Measurements from ENCODE around the gene DCAF16. TPM values are rescaled to one million over a fixed set of nuclear protein-coding genes. Genes with fewer than 3 reads are reported as not detected.

The DCAF16 gene
- polyA plus RNA-seq, 3 donors: 4.1 to 14.5 (median 4.6) TPM

GRCh38 chr4:17805580-17806155 lies 4.9 kb downstream of the DCAF16 start:
- no peak for TF ChIP-seq CTCF (IDR thresholded peaks at IDR 0.05)
- intact Hi-C loops (cut with micrococcal nuclease): no loop called here
- Histone ChIP-seq H3K4me3 (replicated peaks in 1 of 3; ENCODE audit: low read depth in 2 of 3, low read length in 3 of 3) (no peak overlapping the region), H3K27me3 (ENCODE audit: control insufficient read depth in 2 of 2, insufficient read depth in 2 of 2, low read length in 2 of 2) (no peaks in the 10 kb centered on the region), H3K79me2 (ENCODE audit: insufficient read depth, low read length) (peaks cover 65% of the 10 kb centered on the region), H3K36me3 (replicated peaks in 1 of 2; ENCODE audit: control insufficient read depth in 1 of 2, insufficient read depth in 2 of 2, low read length in 2 of 2) (peaks cover 28 to 59% of the 10 kb centered on the region in 2 donors), H3K27ac (ENCODE audit: low read depth in 1 of 2, low read length in 2 of 2) (peak overlapping the region in 1 of 2 donors; percentile 42), H3K4me1 (ENCODE audit: control insufficient read depth in 1 of 2, insufficient read depth in 2 of 2, low read length in 2 of 2) (peaks cover 15 to 32% of the 10 kb centered on the region in 2 donors), H4K20me1 (ENCODE audit: insufficient read depth, low read length) (peaks cover 26% of the 10 kb centered on the region), H3K9me3 (replicated peaks in 1 of 2; ENCODE audit: control insufficient read depth in 1 of 2, insufficient read depth in 1 of 2, low read length in 2 of 2) (no peaks in the 10 kb centered on the region), H3K4me2 (replicated peaks; ENCODE audit: extremely low read depth, low read length, poor library complexity, severe bottlenecking) (no peak overlapping the region), H3K9ac (ENCODE audit: insufficient read depth, low read length, poor library complexity, severe bottlenecking) (no peak overlapping the region), H2AFZ (ENCODE audit: insufficient read depth, low read depth, low read length, poor library complexity, severe bottlenecking) (no peak overlapping the region)
- Mint-ChIP-seq H3K27me3 (ENCODE audit: low read depth in 3 of 3) (peaks cover 0 to 3% (median 0%) of the 10 kb centered on the region in 3 donors), H3K27ac (peak overlapping the region in 3 of 7 donors; percentile 0 to 74 (median 31)), H3K4me1 (peaks cover 30% of the 10 kb centered on the region), H3K9me3 (no peaks in the 10 kb centered on the region), H3K36me3 (peaks cover 37 to 58% of the 10 kb centered on the region in 2 donors), H3K4me3 (no peak overlapping the region)
- no peak for DNase-seq
- WGBS (ENCODE audit: insufficient coverage): no CpG with 5 or more reads among the region's 3 CpGs

GRCh38 chr4:17797808-17798207 lies 12.7 kb downstream of the DCAF16 start:
- Mint-ChIP-seq H3K27ac (no peak overlapping the region), H3K4me3 (no peak overlapping the region), H3K27me3 (ENCODE audit: low read depth in 3 of 3) (peaks cover 0 to 3% (median 0%) of the 10 kb centered on the region in 3 donors), H3K4me1 (no peaks in the 10 kb centered on the region), H3K36me3 (peaks cover 35 to 63% of the 10 kb centered on the region in 2 donors), H3K9me3 (peaks cover 0 to 3% (median 0%) of the 10 kb centered on the region in 7 donors)
- no peak overlapping the region for H3K27ac ChIP-seq (ENCODE audit: low read depth in 1 of 2, low read length in 2 of 2)
- DNase-seq: no peak
- no peak for TF ChIP-seq CTCF (IDR thresholded peaks at IDR 0.05)
- H3K4me2 ChIP-seq (replicated peaks; ENCODE audit: extremely low read depth, low read length, poor library complexity, severe bottlenecking): no peak overlapping the region
- no CpG with 5 or more reads among the region's 1 CpG for WGBS (ENCODE audit: insufficient coverage)
- H3K36me3 ChIP-seq (replicated peaks in 1 of 2; ENCODE audit: control insufficient read depth in 1 of 2, insufficient read depth in 2 of 2, low read length in 2 of 2): peaks cover 15 to 50% of the 10 kb centered on the region in 2 donors
- peaks cover 5% of the 10 kb centered on the region for H3K79me2 ChIP-seq (ENCODE audit: insufficient read depth, low read length)
- H2AFZ ChIP-seq (ENCODE audit: insufficient read depth, low read depth, low read length, poor library complexity, severe bottlenecking): no peak overlapping the region
- intact Hi-C loops (cut with micrococcal nuclease): no loop called here
- H3K9me3 ChIP-seq (replicated peaks in 1 of 2; ENCODE audit: control insufficient read depth in 1 of 2, insufficient read depth in 1 of 2, low read length in 2 of 2): no peaks in the 10 kb centered on the region
- H3K27me3 ChIP-seq (ENCODE audit: control insufficient read depth in 2 of 2, insufficient read depth in 2 of 2, low read length in 2 of 2): no peaks in the 10 kb centered on the region
- peaks cover 5% of the 10 kb centered on the region for H4K20me1 ChIP-seq (ENCODE audit: insufficient read depth, low read length)
- H3K4me1 ChIP-seq (ENCODE audit: control insufficient read depth in 1 of 2, insufficient read depth in 2 of 2, low read length in 2 of 2): no peaks in the 10 kb centered on the region
- no peak overlapping the region for H3K9ac ChIP-seq (ENCODE audit: insufficient read depth, low read length, poor library complexity, severe bottlenecking)
- no peak overlapping the region for H3K4me3 ChIP-seq (replicated peaks in 1 of 3; ENCODE audit: low read depth in 2 of 3, low read length in 3 of 3)
